ENCODE results near the gene JAKMIP2.
"Not testable (repeated sequence)": the region's sequence is repeated elsewhere in the genome, so short reads cannot be mapped to it uniquely, and the experiment has no call there.

Gene JAKMIP2

DNA sequence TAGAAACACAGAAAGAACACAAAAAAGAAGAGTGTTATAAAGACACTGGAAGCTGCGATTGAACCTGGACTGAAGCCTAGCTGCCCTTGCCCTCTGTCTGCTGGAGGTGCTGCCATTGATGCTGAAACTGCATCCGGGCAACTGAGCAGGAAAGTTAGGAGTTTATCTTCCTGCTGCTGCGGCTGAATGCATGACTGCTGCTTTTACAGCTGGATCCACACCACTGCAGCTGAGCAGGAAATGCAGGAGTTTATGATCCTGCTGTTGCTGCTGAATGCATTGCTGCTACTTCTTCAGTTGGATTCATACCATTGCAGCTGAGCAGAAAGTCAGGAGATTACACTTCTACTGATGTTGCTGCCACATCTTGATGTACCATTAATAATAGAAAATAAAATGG, 21.8 kb upstream of the JAKMIP2 start:
- no peaks in the 10 kb centered on the region for H3K36me3 ChIP-seq
- peaks cover 14% of the 10 kb centered on the region for H3K4me1 ChIP-seq
- TF ChIP-seq, protein P1, sequence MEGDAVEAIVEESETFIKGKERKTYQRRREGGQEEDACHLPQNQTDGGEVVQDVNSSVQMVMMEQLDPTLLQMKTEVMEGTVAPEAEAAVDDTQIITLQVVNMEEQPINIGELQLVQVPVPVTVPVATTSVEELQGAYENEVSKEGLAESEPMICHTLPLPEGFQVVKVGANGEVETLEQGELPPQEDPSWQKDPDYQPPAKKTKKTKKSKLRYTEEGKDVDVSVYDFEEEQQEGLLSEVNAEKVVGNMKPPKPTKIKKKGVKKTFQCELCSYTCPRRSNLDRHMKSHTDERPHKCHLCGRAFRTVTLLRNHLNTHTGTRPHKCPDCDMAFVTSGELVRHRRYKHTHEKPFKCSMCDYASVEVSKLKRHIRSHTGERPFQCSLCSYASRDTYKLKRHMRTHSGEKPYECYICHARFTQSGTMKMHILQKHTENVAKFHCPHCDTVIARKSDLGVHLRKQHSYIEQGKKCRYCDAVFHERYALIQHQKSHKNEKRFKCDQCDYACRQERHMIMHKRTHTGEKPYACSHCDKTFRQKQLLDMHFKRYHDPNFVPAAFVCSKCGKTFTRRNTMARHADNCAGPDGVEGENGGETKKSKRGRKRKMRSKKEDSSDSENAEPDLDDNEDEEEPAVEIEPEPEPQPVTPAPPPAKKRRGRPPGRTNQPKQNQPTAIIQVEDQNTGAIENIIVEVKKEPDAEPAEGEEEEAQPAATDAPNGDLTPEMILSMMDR (IDR thresholded peaks at IDR 0.05; ENCODE audit: low read depth, low read length), result no peak
- DNase-seq, result no peak
- H3K4me3 ChIP-seq (ENCODE audit: low read depth, low read length), result no peak overlapping the region
- no peaks in the 10 kb centered on the region for H3K27me3 ChIP-seq
- no peaks in the 10 kb centered on the region for H3K9me3 ChIP-seq

DNA sequence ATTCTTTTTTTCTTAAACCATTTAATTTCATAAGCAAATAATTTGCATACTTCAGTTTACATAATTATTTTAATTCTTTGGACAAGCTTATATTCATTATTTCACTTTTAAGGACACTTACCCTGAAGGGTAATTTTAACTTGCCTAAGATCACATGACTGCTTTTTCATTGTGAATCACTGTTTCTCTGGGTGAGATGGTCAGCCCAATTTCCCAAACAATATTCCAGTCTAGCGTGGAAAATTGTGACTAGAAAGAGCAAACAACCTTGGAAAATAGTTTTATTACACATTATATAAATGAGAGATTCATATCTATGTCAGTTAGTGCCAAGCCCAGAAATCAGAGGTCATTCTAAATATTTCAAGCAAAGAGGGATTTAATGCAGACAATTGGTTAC, 21.4 kb upstream of the JAKMIP2 start:
- Histone ChIP-seq H3K4me3 (ENCODE audit: low read depth, low read length) (no peak overlapping the region), H3K4me1 (peaks cover 14% of the 10 kb centered on the region), H3K9me3 (no peaks in the 10 kb centered on the region), H3K27me3 (no peaks in the 10 kb centered on the region), H3K36me3 (no peaks in the 10 kb centered on the region)
- DNase-seq, result no peak
- TF ChIP-seq, protein P1 (IDR thresholded peaks at IDR 0.05; ENCODE audit: low read depth, low read length), result no peak

DNA sequence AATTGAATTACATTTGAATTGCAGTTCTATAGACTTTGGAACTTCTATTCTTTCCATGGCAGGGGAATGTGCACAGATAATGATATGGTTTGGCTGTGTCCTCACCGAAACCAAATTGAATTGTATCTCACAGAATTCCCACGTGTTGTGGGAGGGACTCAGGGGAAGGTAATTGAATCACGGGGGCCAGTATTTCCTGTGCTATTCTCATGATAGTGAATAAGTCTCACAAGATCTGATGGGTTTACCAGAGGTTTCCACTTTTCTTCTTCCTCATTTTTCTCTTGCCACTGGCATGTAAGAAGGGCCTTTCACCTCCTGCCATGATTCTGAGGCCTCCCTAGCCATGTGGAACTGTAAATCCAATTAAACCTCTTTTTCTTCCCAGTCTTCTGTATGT, 20.6 kb upstream of the JAKMIP2 start:
- H3K27me3 ChIP-seq; H3K36me3 ChIP-seq; H3K9me3 ChIP-seq; H3K4me3 ChIP-seq (ENCODE audit: low read depth, low read length): not testable (repeated sequence)
- peak; percentile 42 for DNase-seq
- peaks cover 14% of the 10 kb centered on the region for H3K4me1 ChIP-seq

DNA sequence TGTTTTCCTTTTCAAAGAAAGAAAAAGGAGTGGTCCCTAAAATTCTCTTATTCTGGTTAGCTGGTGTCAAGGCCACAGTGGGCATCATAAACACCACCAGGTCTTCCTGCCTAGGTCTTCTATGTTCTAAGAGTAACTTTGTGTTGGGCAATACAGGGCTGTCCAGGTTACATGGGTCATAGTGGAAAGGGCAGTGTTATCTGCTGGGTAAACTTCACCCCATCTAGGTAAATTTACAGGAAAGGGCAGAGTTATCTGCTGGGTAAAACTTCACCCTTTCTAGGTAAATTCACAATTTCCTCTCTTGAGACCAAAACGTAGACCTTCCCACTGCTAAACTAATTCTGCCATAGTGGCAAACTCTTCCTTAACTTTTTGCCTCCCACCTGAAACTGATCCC, 18.9 kb upstream of the JAKMIP2 start:
- no peaks in the 10 kb centered on the region for H3K9me3 ChIP-seq
- H3K27me3 ChIP-seq, result no peaks in the 10 kb centered on the region
- no peaks in the 10 kb centered on the region for H3K36me3 ChIP-seq
- no peak for DNase-seq
- peaks cover 14% of the 10 kb centered on the region for H3K4me1 ChIP-seq
- TF ChIP-seq, protein P1 (IDR thresholded peaks at IDR 0.05; ENCODE audit: low read depth, low read length), result no peak
- H3K4me3 ChIP-seq (ENCODE audit: low read depth, low read length), result no peak overlapping the region

DNA sequence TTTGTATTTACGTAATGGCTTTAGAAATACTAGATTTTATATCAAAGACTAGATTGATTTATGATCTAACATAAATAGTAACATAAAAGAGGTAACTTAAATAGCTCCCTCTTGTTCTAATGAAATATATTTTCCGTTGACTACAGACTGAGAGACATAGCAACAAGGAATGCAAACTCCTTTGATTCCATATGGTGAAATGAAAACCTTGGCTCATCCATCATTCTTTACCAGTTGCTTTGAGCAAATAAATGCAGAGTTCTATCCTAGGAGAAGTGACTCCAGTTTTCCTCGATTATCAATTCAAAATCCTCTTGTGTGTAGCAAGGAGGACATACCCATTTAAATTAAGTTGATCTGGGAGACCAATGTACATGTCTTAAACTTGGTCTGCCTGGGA, 18.0 kb upstream of the JAKMIP2 start:
- H3K36me3 ChIP-seq, result no peaks in the 10 kb centered on the region
- no peak overlapping the region for H3K4me3 ChIP-seq (ENCODE audit: low read depth, low read length)
- TF ChIP-seq, protein P1 (IDR thresholded peaks at IDR 0.05; ENCODE audit: low read depth, low read length), result no peak
- no peaks in the 10 kb centered on the region for H3K27me3 ChIP-seq
- DNase-seq, result no peak
- H3K9me3 ChIP-seq, result no peaks in the 10 kb centered on the region
- H3K4me1 ChIP-seq, result peaks cover 14% of the 10 kb centered on the region

DNA sequence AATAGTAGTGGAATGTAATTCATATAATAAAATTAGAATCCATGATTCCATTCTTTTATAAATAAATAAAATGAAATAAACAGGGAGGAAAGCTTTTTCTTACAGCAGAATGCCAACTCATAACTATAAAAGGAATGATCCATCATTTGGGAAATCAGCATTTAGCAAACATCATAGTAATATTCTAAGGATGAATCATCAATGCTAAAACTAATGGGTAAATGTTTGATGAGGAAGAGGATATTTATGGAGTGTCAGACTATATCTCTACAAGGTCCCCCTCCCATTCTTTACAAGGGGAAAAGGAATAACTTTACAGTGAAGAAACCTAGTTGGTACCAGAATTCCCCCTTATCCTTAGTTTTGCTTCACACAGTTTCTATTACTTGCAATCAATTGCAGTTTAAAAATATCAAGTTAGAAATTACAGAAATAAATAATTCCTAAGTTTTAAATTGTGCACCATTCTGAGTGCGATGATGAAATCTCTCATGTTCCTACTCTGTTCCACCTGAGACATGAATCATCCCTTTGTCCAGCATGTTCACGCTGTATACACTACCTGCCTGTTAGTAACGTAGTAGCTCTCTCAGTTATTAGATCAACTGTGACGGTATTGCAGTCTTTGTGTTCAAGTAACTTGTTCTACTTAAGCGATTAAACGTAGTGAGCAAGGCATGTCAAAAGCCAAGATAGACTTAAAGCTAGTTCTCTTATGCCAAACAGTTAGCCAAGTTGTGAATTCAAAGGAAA, 14.2 kb upstream of the JAKMIP2 start:
- H3K27me3 ChIP-seq, result no peaks in the 10 kb centered on the region
- no peak for DNase-seq
- no peaks in the 10 kb centered on the region for H3K9me3 ChIP-seq
- TF ChIP-seq, protein P1 (IDR thresholded peaks at IDR 0.05; ENCODE audit: low read depth, low read length), result no peak
- no peaks in the 10 kb centered on the region for H3K4me1 ChIP-seq
- no peak overlapping the region for H3K4me3 ChIP-seq (ENCODE audit: low read depth, low read length)
- H3K36me3 ChIP-seq, result no peaks in the 10 kb centered on the region
